HepG2 (cell line): Measurements from ENCODE around the gene EDC3. TPM values are rescaled to one million over a fixed set of nuclear protein-coding genes. Genes with fewer than 3 reads are reported as not detected.
A peak's percentile ranks its signal among the peaks of the same experiment; 100 is the strongest.

Experiments used
- ASH2L ChIP-seq: fragments of 300-600, 200-600 bp; sonication (generic); IDR thresholded peaks from 2 replicates; pipeline ENCODE4 v1.7.0; 2017; ENCODE audit warnings: low read depth, mild to moderate bottlenecking, moderate library complexity, mixed read lengths, low read length; ENCODE audit not compliant: insufficient read length
- ETV5 ChIP-seq: IDR thresholded peaks from 2 replicates; pipeline ENCODE4 v1.6.1; 2018; ENCODE audit warnings: missing biosample characterization, missing genetic modification reagents, inconsistent platforms, borderline replicate concordance
- FOXP1 ChIP-seq, 2 experiments: fragments of 450-650 bp in 1 of 2; IDR thresholded peaks; 2 replicates each; pipeline ENCODE4 v1.6.1; 2017 to 2018; ENCODE audit warnings: antibody characterized with exemption in 1 of 2
- GATAD1 ChIP-seq: IDR thresholded peaks from 2 replicates; pipeline ENCODE4 v1.6.1; 2016; ENCODE audit warnings: missing genetic modification reagents, missing compliant biosample characterization
- HMG20B ChIP-seq: conservative IDR thresholded peaks from 2 replicates; pipeline ENCODE4 v1.6.1; 2016; ENCODE audit warnings: missing genetic modification reagents, missing compliant biosample characterization
- KLF16 ChIP-seq, 2 experiments: sonication (generic) in 1 of 2; formaldehyde crosslinking in 1 of 2; IDR thresholded peaks; 2 replicates each; pipeline versions ENCODE4 v1.6.1 to v1.8.0; 2016 to 2023; ENCODE audit warnings: missing genetic modification reagents in 2 of 2, missing compliant biosample characterization in 1 of 2
- REXO4 ChIP-seq: sonication (generic); formaldehyde crosslinking; IDR thresholded peaks from 2 replicates; pipeline ENCODE4 v1.8.0; 2022; ENCODE audit warnings: missing genetic modification reagents, mild to moderate bottlenecking, borderline replicate concordance
- SMYD3 ChIP-seq: sonication (generic); formaldehyde crosslinking; IDR thresholded peaks from 2 replicates; pipeline ENCODE4 v1.8.1; 2023; ENCODE audit warnings: mild to moderate bottlenecking, missing genetic modification reagents
- SRY ChIP-seq: sonication (generic); formaldehyde crosslinking; IDR thresholded peaks from 2 replicates; pipeline ENCODE4 v1.8.0; 2022; ENCODE audit warnings: mild to moderate bottlenecking, missing genetic modification reagents
- TEAD2 ChIP-seq: sonication (generic); formaldehyde crosslinking; IDR thresholded peaks from 2 replicates; pipeline ENCODE4 v1.9.0; 2021; ENCODE audit warnings: missing genetic modification reagents
- TFAP4 ChIP-seq: sonication (generic); IDR thresholded peaks from 2 replicates; pipeline ENCODE4 v1.6.1; 2016; ENCODE audit warnings: low read depth, borderline replicate concordance
- THAP9 ChIP-seq: sonication (generic); formaldehyde crosslinking; IDR thresholded peaks from 2 replicates; pipeline ENCODE4; 2020; ENCODE audit warnings: missing genetic modification reagents, mild to moderate bottlenecking, borderline replicate concordance
- ZNF224 ChIP-seq: sonication (generic); formaldehyde crosslinking; IDR thresholded peaks from 2 replicates; pipeline ENCODE4 v1.5.0; 2020; ENCODE audit warnings: mild to moderate bottlenecking, missing genetic modification reagents
- ZNF234 ChIP-seq: sonication (generic); formaldehyde crosslinking; conservative IDR thresholded peaks from 2 replicates; pipeline ENCODE4 v1.5.1; 2020; ENCODE audit warnings: mild to moderate bottlenecking, missing genetic modification reagents
- ZNF296 ChIP-seq: sonication (generic); formaldehyde crosslinking; conservative IDR thresholded peaks from 2 replicates; pipeline ENCODE4 v1.5.0; 2020; ENCODE audit warnings: mild to moderate bottlenecking, missing genetic modification reagents
- ZNF33B ChIP-seq: sonication (generic); formaldehyde crosslinking; IDR thresholded peaks from 2 replicates; pipeline ENCODE4 v1.5.1; 2020; ENCODE audit warnings: mild to moderate bottlenecking, missing genetic modification reagents
- ZNF766 ChIP-seq: sonication (generic); formaldehyde crosslinking; IDR thresholded peaks from 2 replicates; pipeline ENCODE4 v1.5.0; 2020; ENCODE audit warnings: missing genetic modification reagents, borderline replicate concordance
- polyA plus RNA-seq, 8 experiments: library from polyadenylated mRNA; depleted of rRNA in 3 of 8; stranded (reverse) in 7 of 8; unstranded in 1 of 8; fragments of >200 nt; fragmentation: Illumina TruSeq in 4 of 8; extraction: Trizol in 4 of 8; gene quantifications; 2 replicates each; pipeline versions ENCODE4 v1.2.1 to v1.2.3, GENCODE V29; 2011 to 2016; ENCODE audit warnings: low read depth in 4 of 8, missing spikeins in 1 of 8, mixed read lengths in 1 of 8; ENCODE audit not compliant: insufficient read depth in 1 of 8
- total RNA-seq, 5 experiments: library from RNA; depleted of rRNA; stranded (reverse); fragments of >200 nt; fragmentation: Illumina TruSeq; extraction: Trizol; gene quantifications; 2 replicates each; pipeline ENCODE4 v1.2.3, GENCODE V29; 2016; ENCODE audit warnings: low read depth in 1 of 5
- TF ChIP-seq, protein P1 (sequence below): sonication (generic); formaldehyde crosslinking; IDR thresholded peaks from 2 replicates; pipeline ENCODE4 v1.4.0; 2020; ENCODE audit warnings: missing genetic modification reagents
- TF ChIP-seq, protein P2 (sequence below): sonication (generic); formaldehyde crosslinking; IDR thresholded peaks from 2 replicates; pipeline ENCODE4 v1.5.0; 2020; ENCODE audit warnings: missing genetic modification reagents
- TF ChIP-seq, protein P3 (sequence below): sonication (generic); formaldehyde crosslinking; IDR thresholded peaks from 2 replicates; pipeline ENCODE4 v1.4.0; 2020; ENCODE audit warnings: mild to moderate bottlenecking, missing genetic modification reagents

The EDC3 gene
- total and polyA plus RNA-seq, 2 of the 13 experiments (the other 11 are each of a cell fraction or from before 2014, with no cell fraction given) = 17.4 to 32.0 TPM

DNA sequence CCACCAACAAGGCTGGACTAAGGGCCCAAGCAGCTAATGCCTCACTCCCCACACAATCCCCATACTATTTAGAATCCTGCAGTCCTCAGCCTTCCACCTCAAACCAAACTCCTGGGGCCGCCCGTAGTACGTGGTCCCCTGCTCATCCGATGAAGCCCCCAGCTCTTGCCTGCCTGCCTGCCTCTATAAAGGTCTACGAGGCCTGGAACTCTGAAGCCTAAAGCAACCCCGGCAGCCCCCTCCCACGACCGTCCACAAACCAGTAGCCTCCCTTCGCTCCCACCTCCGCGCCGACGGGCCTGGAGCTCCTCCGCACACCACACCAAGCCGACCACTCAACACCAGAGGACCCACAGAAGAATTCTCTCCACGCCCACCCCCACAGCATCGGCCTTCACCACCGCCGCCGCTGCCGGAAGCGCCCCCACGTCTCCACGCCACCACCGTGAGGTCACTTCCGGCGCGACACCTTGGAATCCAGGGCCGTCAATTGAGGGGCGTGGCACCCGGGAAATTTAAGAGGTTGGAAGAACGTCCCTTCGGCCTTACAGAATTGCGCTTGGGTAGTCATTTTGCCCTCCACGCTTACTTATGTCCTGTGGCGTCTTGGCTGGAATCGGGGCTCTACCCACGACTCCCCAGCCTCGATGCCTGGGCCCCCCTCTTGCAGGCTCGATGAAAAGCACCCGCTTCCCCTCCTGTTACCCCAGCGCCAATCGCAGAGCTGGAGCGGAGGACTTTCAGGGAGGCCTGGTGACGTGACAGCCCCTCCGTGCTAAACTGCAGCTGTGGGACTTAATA, at the start of gene EDC3 (continued):
- TF ChIP-seq, protein P1, sequence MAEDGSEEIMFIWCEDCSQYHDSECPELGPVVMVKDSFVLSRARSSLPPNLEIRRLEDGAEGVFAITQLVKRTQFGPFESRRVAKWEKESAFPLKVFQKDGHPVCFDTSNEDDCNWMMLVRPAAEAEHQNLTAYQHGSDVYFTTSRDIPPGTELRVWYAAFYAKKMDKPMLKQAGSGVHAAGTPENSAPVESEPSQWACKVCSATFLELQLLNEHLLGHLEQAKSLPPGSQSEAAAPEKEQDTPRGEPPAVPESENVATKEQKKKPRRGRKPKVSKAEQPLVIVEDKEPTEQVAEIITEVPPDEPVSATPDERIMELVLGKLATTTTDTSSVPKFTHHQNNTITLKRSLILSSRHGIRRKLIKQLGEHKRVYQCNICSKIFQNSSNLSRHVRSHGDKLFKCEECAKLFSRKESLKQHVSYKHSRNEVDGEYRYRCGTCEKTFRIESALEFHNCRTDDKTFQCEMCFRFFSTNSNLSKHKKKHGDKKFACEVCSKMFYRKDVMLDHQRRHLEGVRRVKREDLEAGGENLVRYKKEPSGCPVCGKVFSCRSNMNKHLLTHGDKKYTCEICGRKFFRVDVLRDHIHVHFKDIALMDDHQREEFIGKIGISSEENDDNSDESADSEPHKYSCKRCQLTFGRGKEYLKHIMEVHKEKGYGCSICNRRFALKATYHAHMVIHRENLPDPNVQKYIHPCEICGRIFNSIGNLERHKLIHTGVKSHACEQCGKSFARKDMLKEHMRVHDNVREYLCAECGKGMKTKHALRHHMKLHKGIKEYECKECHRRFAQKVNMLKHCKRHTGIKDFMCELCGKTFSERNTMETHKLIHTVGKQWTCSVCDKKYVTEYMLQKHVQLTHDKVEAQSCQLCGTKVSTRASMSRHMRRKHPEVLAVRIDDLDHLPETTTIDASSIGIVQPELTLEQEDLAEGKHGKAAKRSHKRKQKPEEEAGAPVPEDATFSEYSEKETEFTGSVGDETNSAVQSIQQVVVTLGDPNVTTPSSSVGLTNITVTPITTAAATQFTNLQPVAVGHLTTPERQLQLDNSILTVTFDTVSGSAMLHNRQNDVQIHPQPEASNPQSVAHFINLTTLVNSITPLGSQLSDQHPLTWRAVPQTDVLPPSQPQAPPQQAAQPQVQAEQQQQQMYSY (CRISPR knock-in tag) = 0 out of 2 replicates have a peak, but pooled peaks have one; percentile 34
- TF ChIP-seq SMYD3 (no peak), ZNF234 (no peak), ZNF224 (CRISPR knock-in tag) (0 out of 2 replicates have a peak, but pooled peaks have one; percentile 42), FOXP1 (IDR thresholded peaks at IDR 0.05) (no peak), FOXP1 (CRISPR knock-in tag; IDR thresholded peaks at IDR 0.05) (no peak), TFAP4 (no peak; the same call in 1 of the 2 replicates), REXO4 (CRISPR knock-in tag) (no peak), THAP9 (CRISPR knock-in tag) (peak; percentile 82), TEAD2 (CRISPR knock-in tag) (no peak), ZNF296 (CRISPR knock-in tag) (no peak; the same call in 1 of the 2 replicates), ZNF33B (0 out of 2 replicates have a peak, but pooled peaks have one; percentile 69), ASH2L (peak; percentile 95), KLF16 (CRISPR knock-in tag; IDR thresholded peaks at IDR 0.05) (peak; percentile 97 to 100), ETV5 (CRISPR knock-in tag) (peak; percentile 85), GATAD1 (peak; percentile 99), HMG20B (CRISPR knock-in tag) (no peak), SRY (CRISPR knock-in tag) (0 out of 2 replicates have a peak, but pooled peaks have one; percentile 55), ZNF766 (no peak)
- TF ChIP-seq, protein P2, sequence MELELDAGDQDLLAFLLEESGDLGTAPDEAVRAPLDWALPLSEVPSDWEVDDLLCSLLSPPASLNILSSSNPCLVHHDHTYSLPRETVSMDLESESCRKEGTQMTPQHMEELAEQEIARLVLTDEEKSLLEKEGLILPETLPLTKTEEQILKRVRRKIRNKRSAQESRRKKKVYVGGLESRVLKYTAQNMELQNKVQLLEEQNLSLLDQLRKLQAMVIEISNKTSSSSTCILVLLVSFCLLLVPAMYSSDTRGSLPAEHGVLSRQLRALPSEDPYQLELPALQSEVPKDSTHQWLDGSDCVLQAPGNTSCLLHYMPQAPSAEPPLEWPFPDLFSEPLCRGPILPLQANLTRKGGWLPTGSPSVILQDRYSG (CRISPR knock-in tag) = no peak
- TF ChIP-seq, protein P3, sequence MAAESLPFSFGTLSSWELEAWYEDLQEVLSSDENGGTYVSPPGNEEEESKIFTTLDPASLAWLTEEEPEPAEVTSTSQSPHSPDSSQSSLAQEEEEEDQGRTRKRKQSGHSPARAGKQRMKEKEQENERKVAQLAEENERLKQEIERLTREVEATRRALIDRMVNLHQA (CRISPR knock-in tag) = no peak
